ENCODE results near the gene GINS2. TPM values are rescaled to one million over a fixed set of nuclear protein-coding genes. Genes with fewer than 3 reads are reported as not detected.

GINS2 gene
- total and polyA plus RNA-seq, 2 experiments from 2014 or later: 40.5 to 44.4 TPM

DNA sequence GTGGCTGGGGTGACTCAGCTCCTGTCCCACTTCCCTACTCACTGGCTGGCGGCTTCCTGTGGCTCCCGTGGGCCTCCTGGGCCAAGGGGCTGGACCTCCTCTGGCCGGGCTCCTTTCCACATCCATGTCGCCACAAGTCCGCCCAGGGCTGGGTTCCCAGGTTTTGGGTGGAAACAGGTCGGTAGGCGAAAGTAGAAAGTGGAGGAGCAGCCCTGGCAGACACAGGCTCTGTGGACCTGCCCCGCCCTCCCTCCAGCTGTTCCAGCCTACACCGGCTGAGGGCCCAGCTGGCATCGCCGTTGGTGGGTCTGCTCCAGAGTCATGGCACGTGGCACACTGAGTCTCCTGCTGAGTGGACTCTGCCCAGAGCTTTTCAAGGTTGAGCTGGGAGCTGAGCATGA lies 47.0 kb downstream of the GINS2 start (continued):
- TF ChIP-seq, protein P1, sequence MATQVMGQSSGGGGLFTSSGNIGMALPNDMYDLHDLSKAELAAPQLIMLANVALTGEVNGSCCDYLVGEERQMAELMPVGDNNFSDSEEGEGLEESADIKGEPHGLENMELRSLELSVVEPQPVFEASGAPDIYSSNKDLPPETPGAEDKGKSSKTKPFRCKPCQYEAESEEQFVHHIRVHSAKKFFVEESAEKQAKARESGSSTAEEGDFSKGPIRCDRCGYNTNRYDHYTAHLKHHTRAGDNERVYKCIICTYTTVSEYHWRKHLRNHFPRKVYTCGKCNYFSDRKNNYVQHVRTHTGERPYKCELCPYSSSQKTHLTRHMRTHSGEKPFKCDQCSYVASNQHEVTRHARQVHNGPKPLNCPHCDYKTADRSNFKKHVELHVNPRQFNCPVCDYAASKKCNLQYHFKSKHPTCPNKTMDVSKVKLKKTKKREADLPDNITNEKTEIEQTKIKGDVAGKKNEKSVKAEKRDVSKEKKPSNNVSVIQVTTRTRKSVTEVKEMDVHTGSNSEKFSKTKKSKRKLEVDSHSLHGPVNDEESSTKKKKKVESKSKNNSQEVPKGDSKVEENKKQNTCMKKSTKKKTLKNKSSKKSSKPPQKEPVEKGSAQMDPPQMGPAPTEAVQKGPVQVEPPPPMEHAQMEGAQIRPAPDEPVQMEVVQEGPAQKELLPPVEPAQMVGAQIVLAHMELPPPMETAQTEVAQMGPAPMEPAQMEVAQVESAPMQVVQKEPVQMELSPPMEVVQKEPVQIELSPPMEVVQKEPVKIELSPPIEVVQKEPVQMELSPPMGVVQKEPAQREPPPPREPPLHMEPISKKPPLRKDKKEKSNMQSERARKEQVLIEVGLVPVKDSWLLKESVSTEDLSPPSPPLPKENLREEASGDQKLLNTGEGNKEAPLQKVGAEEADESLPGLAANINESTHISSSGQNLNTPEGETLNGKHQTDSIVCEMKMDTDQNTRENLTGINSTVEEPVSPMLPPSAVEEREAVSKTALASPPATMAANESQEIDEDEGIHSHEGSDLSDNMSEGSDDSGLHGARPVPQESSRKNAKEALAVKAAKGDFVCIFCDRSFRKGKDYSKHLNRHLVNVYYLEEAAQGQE (IDR thresholded peaks at IDR 0.05; ENCODE audit: unreplicated experiment): no peak
- TF ChIP-seq EZH2 (IDR thresholded peaks at IDR 0.05; ENCODE audit: low read depth, unreplicated experiment) (no peak), ZNF331 (CRISPR knock-in tag; IDR thresholded peaks at IDR 0.05; ENCODE audit: low read depth) (no peak)

DNA sequence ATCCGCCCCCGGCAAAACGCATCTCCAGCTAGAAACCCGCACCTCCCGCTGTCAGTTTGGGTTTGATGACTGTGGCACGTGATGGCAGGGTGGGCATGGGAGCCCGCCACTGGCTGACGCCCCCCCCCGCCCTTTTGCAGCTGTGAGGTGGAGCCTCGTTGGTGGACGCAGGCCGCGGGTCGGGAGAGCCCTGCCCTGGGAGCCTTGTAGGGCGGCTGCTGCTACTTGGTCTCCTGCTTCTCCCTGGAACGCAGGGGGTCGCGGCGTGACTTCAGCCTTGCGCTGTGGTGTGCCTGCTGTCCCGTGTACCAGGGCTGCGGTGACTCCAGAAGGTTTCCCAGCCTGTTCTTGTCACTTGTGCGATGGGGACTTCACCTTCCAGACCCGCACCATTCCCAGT lies 47.4 kb downstream of the GINS2 start:
- ATAC-seq (no peak), DNase-seq (ENCODE audit: low spot score) (no peak)
- no peaks in the 10 kb centered on the region for H3K27me3 ChIP-seq (ENCODE audit: insufficient read depth)
- H3K4me3 ChIP-seq: no peak overlapping the region
- H2AFZ ChIP-seq: no peak overlapping the region
- Mint-ChIP-seq H3K27me3 (ENCODE audit: insufficient read depth, low read depth, poor library complexity) (peaks cover 11% of the 10 kb centered on the region), H3K27ac (no peak overlapping the region), H3K4me3 (no peak overlapping the region), H3K36me3 (ENCODE audit: low read depth) (peaks cover 5% of the 10 kb centered on the region), H3K4me1 (peaks cover 9% of the 10 kb centered on the region), H3K9me3 (no peaks in the 10 kb centered on the region)
- 0 out of 2 replicates have a peak, but pooled peaks cover 4% of the 10 kb centered on the region for H3K4me1 ChIP-seq (ENCODE audit: insufficient read depth)
- no peaks in the 10 kb centered on the region for H3K9me2 ChIP-seq (ENCODE audit: insufficient read depth)
- peaks cover 23% of the 10 kb centered on the region for H4K20me1 ChIP-seq (replicated peaks; ENCODE audit: insufficient read depth)
- no peak overlapping the region for H3K27ac ChIP-seq (ENCODE audit: low read depth)
- no peaks in the 10 kb centered on the region for H3K36me3 ChIP-seq (ENCODE audit: insufficient read depth)
- no peak overlapping the region for H3K4me2 ChIP-seq
- TF ChIP-seq, protein P2, sequence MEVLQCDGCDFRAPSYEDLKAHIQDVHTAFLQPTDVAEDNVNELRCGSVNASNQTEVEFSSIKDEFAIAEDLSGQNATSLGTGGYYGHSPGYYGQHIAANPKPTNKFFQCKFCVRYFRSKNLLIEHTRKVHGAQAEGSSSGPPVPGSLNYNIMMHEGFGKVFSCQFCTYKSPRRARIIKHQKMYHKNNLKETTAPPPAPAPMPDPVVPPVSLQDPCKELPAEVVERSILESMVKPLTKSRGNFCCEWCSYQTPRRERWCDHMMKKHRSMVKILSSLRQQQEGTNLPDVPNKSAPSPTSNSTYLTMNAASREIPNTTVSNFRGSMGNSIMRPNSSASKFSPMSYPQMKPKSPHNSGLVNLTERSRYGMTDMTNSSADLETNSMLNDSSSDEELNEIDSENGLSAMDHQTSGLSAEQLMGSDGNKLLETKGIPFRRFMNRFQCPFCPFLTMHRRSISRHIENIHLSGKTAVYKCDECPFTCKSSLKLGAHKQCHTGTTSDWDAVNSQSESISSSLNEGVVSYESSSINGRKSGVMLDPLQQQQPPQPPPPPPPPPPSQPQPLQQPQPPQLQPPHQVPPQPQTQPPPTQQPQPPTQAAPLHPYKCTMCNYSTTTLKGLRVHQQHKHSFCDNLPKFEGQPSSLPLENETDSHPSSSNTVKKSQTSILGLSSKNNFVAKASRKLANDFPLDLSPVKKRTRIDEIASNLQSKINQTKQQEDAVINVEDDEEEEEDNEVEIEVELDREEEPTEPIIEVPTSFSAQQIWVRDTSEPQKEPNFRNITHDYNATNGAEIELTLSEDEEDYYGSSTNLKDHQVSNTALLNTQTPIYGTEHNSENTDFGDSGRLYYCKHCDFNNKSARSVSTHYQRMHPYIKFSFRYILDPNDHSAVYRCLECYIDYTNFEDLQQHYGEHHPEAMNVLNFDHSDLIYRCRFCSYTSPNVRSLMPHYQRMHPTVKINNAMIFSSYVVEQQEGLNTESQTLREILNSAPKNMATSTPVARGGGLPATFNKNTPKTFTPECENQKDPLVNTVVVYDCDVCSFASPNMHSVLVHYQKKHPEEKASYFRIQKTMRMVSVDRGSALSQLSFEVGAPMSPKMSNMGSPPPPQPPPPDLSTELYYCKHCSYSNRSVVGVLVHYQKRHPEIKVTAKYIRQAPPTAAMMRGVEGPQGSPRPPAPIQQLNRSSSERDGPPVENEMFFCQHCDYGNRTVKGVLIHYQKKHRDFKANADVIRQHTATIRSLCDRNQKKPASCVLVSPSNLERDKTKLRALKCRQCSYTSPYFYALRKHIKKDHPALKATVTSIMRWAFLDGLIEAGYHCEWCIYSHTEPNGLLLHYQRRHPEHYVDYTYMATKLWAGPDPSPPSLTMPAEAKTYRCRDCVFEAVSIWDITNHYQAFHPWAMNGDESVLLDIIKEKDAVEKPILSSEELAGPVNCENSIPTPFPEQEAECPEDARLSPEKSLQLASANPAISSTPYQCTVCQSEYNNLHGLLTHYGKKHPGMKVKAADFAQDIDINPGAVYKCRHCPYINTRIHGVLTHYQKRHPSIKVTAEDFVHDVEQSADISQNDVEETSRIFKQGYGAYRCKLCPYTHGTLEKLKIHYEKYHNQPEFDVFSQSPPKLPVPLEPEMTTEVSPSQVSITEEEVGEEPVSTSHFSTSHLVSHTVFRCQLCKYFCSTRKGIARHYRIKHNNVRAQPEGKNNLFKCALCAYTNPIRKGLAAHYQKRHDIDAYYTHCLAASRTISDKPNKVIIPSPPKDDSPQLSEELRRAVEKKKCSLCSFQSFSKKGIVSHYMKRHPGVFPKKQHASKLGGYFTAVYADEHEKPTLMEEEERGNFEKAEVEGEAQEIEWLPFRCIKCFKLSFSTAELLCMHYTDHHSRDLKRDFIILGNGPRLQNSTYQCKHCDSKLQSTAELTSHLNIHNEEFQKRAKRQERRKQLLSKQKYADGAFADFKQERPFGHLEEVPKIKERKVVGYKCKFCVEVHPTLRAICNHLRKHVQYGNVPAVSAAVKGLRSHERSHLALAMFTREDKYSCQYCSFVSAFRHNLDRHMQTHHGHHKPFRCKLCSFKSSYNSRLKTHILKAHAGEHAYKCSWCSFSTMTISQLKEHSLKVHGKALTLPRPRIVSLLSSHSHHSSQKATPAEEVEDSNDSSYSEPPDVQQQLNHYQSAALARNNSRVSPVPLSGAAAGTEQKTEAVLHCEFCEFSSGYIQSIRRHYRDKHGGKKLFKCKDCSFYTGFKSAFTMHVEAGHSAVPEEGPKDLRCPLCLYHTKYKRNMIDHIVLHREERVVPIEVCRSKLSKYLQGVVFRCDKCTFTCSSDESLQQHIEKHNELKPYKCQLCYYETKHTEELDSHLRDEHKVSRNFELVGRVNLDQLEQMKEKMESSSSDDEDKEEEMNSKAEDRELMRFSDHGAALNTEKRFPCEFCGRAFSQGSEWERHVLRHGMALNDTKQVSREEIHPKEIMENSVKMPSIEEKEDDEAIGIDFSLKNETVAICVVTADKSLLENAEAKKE (CRISPR knock-in tag; IDR thresholded peaks at IDR 0.05): no peak
- TF ChIP-seq, protein P3, sequence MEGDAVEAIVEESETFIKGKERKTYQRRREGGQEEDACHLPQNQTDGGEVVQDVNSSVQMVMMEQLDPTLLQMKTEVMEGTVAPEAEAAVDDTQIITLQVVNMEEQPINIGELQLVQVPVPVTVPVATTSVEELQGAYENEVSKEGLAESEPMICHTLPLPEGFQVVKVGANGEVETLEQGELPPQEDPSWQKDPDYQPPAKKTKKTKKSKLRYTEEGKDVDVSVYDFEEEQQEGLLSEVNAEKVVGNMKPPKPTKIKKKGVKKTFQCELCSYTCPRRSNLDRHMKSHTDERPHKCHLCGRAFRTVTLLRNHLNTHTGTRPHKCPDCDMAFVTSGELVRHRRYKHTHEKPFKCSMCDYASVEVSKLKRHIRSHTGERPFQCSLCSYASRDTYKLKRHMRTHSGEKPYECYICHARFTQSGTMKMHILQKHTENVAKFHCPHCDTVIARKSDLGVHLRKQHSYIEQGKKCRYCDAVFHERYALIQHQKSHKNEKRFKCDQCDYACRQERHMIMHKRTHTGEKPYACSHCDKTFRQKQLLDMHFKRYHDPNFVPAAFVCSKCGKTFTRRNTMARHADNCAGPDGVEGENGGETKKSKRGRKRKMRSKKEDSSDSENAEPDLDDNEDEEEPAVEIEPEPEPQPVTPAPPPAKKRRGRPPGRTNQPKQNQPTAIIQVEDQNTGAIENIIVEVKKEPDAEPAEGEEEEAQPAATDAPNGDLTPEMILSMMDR (conservative IDR thresholded peaks at IDR 0.05; ENCODE audit: low read depth in 2 of 2): no peak
- TF ChIP-seq POLR2AphosphoS5 (IDR thresholded peaks at IDR 0.05; ENCODE audit: low read depth): no peak
- H3F3A ChIP-seq (replicated peaks; ENCODE audit: low read depth): no peaks in the 10 kb centered on the region
- peaks cover 91% of the 10 kb centered on the region for H3K79me2 ChIP-seq (replicated peaks; ENCODE audit: insufficient read depth)
